ENCODE measurements around the gene RNF20.
"Not testable (repeated sequence)": the region's sequence is repeated elsewhere in the genome, so short reads cannot be mapped to it uniquely, and the experiment has no call there.

The RNF20 gene, protein sequence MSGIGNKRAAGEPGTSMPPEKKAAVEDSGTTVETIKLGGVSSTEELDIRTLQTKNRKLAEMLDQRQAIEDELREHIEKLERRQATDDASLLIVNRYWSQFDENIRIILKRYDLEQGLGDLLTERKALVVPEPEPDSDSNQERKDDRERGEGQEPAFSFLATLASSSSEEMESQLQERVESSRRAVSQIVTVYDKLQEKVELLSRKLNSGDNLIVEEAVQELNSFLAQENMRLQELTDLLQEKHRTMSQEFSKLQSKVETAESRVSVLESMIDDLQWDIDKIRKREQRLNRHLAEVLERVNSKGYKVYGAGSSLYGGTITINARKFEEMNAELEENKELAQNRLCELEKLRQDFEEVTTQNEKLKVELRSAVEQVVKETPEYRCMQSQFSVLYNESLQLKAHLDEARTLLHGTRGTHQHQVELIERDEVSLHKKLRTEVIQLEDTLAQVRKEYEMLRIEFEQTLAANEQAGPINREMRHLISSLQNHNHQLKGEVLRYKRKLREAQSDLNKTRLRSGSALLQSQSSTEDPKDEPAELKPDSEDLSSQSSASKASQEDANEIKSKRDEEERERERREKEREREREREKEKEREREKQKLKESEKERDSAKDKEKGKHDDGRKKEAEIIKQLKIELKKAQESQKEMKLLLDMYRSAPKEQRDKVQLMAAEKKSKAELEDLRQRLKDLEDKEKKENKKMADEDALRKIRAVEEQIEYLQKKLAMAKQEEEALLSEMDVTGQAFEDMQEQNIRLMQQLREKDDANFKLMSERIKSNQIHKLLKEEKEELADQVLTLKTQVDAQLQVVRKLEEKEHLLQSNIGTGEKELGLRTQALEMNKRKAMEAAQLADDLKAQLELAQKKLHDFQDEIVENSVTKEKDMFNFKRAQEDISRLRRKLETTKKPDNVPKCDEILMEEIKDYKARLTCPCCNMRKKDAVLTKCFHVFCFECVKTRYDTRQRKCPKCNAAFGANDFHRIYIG

DNA sequence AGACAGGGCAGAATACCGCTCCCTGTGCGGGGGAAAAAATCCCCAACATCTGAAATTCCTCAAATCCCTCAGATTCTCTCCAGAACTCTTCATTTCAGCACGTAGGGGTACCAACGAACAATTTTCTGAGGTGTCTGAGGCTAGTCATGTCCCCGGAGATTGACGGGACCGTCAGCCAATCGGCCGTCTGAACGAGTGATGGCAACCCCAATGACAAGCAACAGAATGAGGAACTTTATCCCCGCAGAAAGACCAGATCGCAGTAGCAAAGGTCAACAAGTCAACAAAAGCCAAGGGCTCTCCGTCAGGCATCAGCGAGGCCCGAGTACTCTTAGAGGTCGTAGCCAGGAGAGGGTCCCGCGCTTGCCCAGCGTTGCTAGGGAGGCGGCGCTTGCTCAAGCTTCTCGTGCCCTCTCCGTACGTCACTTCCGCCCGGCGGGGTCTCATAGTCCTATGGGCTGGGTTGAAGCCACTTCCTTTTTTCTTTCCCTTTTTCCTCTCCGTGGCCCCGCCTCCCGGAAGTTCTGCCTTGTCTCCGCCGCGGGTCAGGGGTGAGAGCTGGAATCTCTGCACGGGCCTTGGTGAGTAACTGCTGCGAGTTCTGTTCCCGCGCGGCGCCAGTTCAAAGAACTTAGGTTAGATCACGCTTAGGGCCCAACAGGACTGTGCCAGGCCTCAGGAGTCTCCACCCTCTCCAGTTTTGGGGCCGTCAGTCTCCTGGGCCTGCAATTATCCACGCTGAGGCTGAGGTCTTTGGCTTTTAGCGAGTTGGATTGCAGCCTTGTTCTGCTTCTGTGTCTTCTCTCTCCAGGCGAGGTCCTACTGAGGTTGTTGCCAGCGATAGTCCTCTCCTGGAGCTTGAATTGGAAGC lies at the start of gene RNF20:
RNF20 (plus strand) TSS at position 520 of the 871 bp plus-strand sequence. CDS start 1,571 bp downstream, outside the sequence.
- DNase-seq (ENCODE audit: low read depth) = peak; percentile 97

DNA sequence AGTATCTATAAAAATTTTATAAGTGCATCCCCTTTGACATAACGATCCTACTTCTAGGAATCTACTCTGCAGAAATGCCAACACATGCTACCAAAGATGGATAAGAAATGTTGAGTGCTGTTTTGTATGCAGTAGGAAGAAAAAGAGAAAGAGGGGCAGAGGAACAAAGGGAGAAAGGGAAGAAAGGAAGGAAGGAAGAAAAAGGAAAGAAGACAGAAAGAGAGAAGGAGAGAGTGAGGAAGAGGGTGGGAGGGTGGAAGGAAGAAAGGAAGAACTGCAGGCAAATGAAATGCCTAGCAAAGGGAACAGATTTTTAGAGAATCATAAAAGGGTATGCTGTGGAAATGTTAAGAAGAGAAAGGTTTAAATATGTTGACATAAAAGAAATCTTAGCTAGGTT lies 49.6 kb upstream of the RNF20 start:
- no peak for DNase-seq (ENCODE audit: low read depth)

DNA sequence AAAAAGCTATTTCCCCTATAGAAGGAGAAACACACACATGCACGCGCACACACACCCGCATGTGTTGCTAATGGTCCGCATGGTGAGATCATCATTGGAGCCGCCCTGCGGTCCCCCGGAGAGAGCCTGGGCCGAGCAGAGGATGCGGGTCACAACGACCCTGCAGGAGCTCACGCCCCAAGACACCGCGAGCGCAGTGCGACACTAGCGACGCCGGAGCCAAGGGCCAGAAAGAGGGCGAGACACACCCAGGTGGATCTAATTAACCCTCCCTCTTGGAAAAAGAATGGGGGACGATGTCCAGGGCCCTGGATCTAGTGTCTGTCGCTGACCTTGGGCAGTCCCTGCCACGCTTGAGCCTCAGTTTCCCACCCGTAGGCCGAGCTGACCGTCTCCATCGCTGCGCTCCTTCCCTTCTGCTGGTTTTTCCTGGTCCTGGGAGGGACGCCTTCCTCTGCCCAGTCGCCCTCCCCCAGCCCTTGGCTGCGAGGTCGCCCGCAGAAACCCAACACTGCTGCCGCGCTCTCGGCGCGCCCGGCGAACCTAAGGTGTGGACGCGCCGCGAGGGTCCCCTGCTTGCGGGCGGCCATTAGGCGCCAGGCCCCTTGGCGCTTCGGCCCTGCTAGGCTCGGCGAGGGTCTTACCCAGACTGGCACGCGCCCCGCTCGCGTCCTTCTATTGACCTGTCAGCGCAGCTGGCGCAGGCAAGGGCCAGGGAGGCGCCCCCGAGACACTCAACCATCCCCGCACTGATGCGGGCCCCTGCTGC lies 47.5 kb upstream of the RNF20 start:
- no peak for DNase-seq (ENCODE audit: low read depth)

DNA sequence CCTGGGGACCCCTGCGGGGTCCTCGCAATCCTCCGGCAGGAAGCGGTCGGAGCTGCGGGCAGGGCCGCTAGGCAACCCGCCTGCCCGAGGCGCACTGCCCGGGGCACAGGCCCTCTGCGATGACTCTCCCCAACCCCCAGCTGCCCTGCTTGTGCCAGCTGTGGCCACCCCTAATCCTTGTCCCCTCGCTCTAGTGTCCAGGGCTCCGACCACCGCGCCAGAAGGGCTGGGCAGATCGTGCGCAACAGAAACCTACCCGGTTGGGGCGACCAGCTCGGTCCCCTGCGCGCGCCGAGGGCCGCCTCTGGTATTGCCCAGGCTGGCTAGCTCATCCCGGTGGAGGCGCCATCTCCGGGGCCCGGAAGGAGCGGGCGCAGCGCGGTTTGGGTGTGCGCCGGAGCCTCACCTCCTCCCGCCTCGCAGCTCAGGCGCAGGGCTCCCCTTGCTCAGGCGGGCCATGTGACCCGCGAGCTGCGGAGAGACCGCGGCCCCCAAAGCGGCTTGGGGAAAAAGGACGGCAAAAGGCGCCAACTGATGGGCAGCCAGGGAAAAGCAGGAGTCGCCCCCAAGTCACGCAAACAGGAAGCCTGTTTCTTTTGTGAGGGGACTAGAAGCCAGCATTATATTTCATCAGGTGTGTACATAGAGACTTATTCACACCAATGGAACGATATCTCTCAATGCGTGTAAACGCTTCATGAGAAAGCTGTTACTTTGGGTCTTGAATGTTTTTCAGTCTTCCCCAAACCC lies 46.8 kb upstream of the RNF20 start:
- no peak for DNase-seq (ENCODE audit: low read depth)

DNA sequence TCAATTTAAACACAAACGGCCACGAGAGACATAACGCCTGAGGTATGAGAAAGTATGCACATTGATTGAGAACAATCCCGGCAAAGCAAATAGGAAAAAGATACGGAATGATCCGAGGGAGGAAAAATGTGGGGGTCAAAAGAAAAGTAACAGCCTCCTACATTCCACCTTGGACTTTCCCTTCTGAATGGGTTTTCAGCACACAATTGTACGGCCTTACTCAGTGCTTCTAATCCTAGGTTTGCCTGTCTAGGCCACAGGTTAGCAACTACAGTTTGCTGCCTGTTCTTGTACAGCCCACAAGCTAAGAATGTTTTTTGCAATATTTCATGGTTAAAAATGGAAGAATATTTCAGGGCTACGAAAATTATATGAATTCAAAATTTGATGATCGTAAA lies 46.2 kb upstream of the RNF20 start:
- DNase-seq (ENCODE audit: low read depth) = no peak

DNA sequence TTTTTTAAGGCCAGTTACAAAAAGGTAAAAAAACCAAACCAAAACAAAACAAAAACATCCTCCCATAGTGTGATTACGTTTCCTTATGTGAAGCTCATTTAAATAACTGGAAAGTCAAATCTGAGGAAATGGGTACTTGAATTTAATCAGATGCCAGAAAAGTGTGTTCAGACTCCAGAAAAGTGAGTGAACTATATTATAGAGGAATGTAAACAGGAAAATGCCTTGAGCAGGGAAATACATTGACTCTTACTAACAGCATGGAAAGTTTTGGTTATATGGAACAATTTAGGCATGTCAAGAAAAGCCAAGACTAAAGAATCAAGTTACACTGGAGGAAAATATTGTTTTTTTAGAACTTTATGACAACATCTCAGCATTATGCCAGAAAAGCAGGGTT lies 37.8 kb upstream of the RNF20 start:
- DNase-seq (ENCODE audit: low read depth) = no peak

DNA sequence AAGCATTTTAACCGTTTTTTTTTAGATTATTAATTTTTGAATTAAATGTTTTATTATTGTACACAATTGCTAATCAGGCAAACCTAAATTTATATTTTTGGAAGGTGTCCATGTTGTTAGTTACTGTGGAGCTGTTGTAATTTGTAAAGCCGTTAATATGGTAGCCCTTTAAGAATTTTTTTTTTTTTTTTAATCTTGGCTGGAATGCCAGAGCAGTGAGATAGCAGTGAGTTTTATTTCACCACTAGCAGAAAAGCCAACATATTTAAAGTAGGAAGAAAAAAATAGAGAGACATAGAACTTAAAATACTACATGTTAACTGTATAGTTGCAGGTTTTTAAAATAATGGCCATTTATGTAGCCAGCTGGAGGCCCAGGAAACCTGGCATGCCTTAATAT lies 35.3 kb upstream of the RNF20 start:
- no peak for DNase-seq (ENCODE audit: low read depth)

DNA sequence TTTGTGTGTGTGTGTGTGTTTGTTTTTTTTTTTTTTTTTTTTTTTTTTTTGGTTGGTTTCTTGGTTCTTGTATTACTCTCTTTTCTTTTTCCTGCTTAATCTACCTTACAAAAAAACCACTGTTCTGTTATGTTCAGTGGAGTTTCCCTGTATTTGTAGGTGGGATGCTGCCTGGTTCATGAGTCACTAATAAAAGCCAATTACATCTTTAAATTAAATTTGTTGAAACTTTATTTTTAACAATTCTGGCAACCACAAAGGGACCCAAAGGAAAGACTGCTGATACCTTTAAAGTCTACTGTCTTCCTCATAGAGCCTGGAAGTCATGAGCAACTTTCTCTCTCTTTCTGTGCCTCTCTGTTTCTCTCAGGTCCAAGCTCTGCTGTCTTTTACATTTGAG lies 29.5 kb upstream of the RNF20 start:
- no peak for DNase-seq (ENCODE audit: low read depth)

DNA sequence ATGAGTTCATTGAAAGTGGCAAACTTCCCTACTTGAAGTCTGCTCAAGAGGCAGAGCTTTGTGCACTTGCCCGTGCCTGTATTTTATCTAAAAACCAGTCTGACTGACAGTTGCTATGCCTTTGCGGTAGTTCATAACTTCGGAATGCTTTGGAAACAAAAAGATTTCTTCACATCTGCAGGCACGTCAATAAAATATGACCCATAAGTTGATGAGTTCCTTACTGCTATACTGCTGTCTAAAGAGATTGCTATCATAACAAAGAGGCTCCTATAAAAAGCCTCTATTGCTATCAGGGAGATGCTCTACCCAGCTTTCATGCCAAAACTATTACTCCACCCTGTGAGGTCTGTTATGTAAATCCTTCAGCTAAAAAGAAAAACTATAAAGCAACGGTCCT lies 25.4 kb upstream of the RNF20 start:
- no peak for DNase-seq (ENCODE audit: low read depth)

DNA sequence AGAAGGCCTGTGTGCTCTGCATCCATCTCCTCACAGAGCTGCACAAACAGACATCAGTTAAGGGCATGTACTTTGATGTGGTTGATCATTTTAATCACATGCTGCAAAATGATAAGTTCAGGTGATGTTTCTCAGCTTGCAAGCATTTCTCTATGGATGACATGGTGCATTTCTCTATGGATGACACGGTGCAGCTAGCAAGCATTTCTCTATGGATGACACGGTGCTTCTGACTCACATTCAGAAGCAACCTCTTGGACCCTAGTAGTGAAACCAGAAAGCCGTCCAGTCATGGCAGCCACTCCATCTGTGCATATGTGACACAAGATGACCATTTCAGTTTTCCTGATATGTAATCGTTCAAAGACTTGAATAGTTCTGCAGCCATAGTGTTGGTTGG lies 24.1 kb upstream of the RNF20 start:
- DNase-seq (ENCODE audit: low read depth) = no peak

DNA sequence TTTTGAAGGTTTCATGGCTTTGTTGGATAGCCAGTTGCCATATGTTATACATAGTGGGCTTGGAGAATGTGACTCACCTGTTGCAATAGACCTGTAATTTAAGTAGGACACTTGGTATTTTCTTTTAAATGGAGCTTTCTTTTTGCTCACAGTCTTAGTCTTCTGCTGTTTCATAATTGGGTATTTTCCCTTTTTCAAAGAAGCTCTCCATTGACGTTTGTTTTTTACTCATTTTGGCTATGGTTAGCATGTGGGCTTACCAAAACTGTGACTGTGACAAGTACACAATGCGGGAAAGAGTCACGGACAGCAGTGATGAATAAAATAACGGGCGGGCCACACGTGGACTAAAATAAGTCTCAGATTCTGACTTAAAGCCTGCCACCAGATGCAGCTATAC lies 23.2 kb upstream of the RNF20 start:
- no peak for DNase-seq (ENCODE audit: low read depth)

DNA sequence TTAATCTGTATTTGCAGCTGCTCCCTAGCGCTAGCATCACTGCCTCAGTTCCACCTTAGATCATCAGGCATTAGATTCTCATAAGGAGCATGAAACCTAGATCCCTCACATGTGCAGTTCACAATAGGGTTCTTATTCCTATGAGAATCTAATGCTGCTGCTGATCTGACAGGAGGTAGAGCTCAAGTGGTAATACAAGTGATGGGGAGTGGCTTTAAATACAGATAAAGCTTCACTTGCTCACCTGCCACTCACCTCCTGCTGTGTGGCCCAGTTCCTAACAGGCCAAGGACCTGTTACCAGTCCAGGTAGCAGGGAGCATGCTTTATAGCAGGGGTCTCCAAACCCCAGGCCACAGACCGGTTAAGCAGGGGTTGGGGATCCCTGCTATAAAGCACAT lies 22.6 kb upstream of the RNF20 start:
- DNase-seq (ENCODE audit: low read depth) = no peak

DNA sequence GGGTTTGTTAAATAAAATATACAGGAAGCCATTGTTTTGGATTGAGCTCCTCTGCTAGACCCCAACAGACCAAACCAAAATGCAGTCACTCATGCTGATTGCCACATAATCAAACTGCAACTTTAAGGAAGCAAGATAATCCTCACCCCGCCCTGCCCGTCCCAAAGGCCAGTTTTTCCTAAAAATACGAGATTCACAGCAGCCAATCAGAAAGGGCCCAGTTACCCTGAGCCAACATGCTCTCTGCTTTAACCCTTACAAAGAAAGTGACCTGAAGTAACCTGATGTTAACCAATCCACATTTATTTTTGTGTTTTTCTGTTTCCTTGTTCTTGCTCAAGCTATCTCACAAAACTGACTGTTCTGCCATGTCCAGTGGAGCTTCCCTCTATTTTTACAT lies 21.5 kb upstream of the RNF20 start:
- DNase-seq (ENCODE audit: low read depth) = no peak

DNA sequence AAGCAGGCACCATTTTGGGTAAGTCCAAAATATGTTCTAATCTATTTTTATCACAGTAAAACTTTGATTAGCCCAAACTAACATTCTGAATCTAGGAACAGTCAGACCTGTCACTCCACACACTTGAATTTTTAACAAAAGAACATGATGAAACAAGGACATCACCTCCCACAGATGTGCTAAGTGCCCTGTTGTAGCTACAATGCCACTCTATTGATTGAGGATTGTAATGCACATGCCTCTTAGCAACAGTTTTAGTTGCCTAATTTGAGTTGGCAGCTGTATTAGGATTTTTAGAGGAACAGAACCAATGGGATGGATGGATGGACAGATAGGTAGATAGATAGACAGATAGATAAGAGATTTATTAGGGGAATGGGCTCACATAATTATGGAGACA lies 20.3 kb upstream of the RNF20 start:
- no peak for DNase-seq (ENCODE audit: low read depth)

DNA sequence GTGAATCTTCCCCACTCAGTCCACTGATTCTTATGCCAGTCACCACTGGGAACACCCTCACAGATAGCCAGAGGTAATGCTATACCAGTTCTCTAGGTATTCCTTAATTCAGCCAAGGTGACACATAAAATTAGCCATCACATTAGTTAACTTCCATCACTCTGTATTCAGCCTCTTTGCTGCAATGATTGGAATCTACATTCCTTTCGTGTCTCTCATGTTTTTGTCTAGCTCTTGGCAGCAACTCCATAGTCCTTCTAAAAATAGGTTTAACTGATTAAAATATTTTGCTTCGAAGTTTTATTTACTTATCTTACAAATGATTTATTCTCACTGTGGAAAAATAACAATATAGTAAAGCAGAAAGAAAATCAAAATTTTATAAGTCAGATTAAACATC lies 19.6 kb upstream of the RNF20 start:
- DNase-seq (ENCODE audit: low read depth) = no peak

DNA sequence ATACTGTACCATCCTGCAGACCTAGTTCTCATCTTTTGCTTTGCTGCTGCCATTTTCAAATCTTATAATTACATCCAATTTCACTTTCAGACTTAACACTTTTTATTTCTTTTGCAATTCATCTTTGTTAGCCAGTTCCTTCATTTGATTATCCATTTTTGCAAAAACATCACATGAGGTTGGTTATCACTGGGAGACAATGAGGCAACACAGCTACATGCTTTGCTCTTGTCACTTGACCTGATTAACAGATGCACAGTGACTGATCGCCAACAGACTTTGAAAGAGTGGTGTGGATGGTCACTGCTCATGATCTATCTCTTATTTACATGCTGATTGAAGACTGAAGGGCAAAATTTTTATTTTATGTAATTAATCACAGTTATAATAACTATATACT lies 17.0 kb upstream of the RNF20 start:
- no peak for DNase-seq (ENCODE audit: low read depth)

DNA sequence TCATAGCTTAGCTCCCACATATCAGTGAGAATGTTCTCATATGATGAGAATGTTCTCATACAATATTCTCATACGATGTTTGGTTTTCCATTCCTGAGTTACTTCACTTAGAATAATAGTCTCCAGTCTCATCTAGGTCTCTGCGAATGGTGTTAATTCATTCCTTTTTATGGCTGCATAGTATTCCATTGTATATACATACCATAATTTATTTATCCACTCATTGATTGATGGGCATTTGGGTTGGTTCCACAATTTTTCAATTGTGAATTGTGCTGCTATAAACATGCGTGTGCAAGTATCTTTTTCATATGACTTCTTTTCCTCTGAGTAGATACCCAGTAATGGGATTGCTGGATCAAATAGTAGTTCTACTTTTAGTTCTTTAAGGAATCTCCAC lies 15.2 kb upstream of the RNF20 start:
- not testable (repeated sequence) for DNase-seq (ENCODE audit: low read depth)

DNA sequence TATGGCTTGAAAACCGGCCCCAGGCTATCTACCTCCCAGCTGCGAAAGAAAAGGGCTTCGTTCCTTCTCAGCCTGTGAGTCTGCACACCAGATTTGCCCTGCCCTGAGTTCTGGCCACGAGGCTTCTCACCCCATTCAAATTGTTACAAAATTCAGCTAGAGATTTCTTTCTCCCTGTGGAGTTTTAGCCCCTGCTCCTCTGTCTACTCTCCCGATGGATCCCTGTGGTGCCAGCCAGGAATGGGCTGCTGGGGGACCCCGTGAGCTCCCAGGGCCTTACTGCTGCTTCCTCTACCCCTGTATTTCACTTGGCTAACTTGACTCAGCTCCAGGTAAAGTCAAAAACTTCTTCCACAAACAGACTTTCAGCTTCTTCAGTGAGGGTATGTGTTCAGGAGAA lies 9.3 kb upstream of the RNF20 start:
- DNase-seq (ENCODE audit: low read depth) = no peak

DNA sequence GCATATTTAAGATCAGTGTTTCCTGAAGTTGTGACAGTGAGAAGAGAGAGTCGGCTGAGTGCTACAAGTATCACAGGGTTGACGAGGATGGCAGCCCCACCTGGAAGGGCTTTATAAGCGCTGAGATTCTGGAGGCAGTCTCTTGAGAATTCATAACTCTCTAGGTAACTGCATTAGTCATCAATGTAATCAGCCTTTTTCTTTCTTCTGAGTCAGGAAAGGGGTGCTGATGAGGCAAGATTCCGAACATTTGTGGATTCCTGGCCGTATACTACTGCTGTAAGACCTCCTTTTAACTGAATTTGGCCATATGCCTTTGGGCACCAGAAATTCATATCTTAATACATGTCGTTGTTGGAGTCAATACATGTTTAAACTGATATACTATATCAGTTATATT lies 6.6 kb upstream of the RNF20 start:
- DNase-seq (ENCODE audit: low read depth) = no peak

DNA sequence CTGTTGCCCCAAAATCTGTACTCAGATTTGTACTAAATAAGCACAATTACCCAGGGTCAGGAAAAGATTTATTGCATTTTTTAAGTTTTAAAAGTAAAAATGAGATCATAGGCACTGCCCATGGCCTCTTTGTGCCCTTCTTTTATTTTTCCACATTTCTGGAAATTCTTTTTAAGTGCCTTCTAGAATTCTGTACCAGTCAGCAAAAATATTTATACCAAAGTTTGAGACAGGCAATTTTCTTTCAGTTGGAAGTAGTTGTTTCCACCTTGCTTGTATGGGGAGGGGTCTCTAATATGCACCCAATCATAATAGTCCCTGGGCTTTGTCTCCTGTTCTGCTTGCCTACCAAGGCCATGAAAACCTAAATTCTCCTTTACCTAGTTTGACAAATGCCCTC lies 5.6 kb upstream of the RNF20 start:
- DNase-seq (ENCODE audit: low read depth) = no peak

Measured in activated T-cell treated with anti-CD3 and anti-CD28 coated beads for 48 hours (primary cell).